ACC112 (cell line): ENCODE measurements around the gene CPNE9.

ENCODE experiments used
- H2AFZ ChIP-seq: fragments of 200-600 bp; sonication (generic); one replicate; pipeline ENCODE4 v1.6.0; 2017; ENCODE audit warnings: antibody characterized with exemption, low read length; ENCODE audit not compliant: unreplicated experiment
- H3K27ac ChIP-seq: fragments of 200-600 bp; sonication (generic); 2 replicates; pipeline ENCODE4 v1.5.1; 2014; ENCODE audit warnings: low read depth, mild to moderate bottlenecking, antibody characterized with exemption, low read length, moderate library complexity
- H3K27me3 ChIP-seq: fragments of 200-600 bp; sonication (generic); 2 replicates; pipeline ENCODE4 v1.6.1; 2014; ENCODE audit warnings: mild to moderate bottlenecking, antibody characterized with exemption, low read length, moderate library complexity, mixed read lengths; ENCODE audit not compliant: insufficient read depth
- H3K36me3 ChIP-seq: fragments of 200-600 bp; sonication (generic); 2 replicates; pipeline ENCODE4 v1.6.1; 2016; ENCODE audit warnings: mild to moderate bottlenecking, antibody characterized with exemption, low read length, moderate library complexity, mixed read lengths; ENCODE audit not compliant: insufficient read depth
- H3K4me1 ChIP-seq: fragments of 200-600 bp; sonication (generic); one replicate; pipeline ENCODE4 v1.6.1; 2016; ENCODE audit warnings: low read length, mixed read lengths; ENCODE audit not compliant: insufficient read depth, unreplicated experiment, control insufficient read depth
- H3K4me3 ChIP-seq: fragments of 200-600 bp; sonication (generic); 2 replicates; pipeline ENCODE4 v1.5.1; 2014; ENCODE audit warnings: mild to moderate bottlenecking, low read depth, low read length
- H3K79me2 ChIP-seq: fragments of 200-600 bp; sonication (generic); one replicate; pipeline ENCODE4 v1.6.0; 2016; ENCODE audit warnings: low read length; ENCODE audit not compliant: control insufficient read depth, unreplicated experiment, insufficient read depth

CPNE9 gene

GRCh38 chr3:9687514-9687913 is 16.1 kb upstream of the CPNE9 start:
- Histone ChIP-seq H3K79me2 (no peaks in the 10 kb centered on the region), H3K27me3 (no peaks in the 10 kb centered on the region), H3K4me3 (no peak overlapping the region), H3K4me1 (no peaks in the 10 kb centered on the region), H2AFZ (no peak overlapping the region), H3K27ac (no peak overlapping the region), H3K36me3 (0 out of 2 replicates have a peak, but pooled peaks cover 3% of the 10 kb centered on the region)

- no peaks in the 10 kb centered on the region for H3K27me3 ChIP-seq
- H3K27ac ChIP-seq: no peak overlapping the region
- H3K4me3 ChIP-seq: no peak overlapping the region
- H2AFZ ChIP-seq: no peak overlapping the region
- H3K4me1 ChIP-seq: no peaks in the 10 kb centered on the region
- H3K79me2 ChIP-seq: no peaks in the 10 kb centered on the region
- H3K36me3 ChIP-seq: peaks cover 7% of the 10 kb centered on the region; the same call in 1 of the 2 replicates
Observed at GRCh38 chr3:9688961-9689360, 14.7 kb upstream of the CPNE9 start.

- no peaks in the 10 kb centered on the region for H3K4me1 ChIP-seq
- no peak overlapping the region for H3K4me3 ChIP-seq
- no peaks in the 10 kb centered on the region for H3K27me3 ChIP-seq
- no peak overlapping the region for H2AFZ ChIP-seq
- peaks cover 7% of the 10 kb centered on the region; the same call in 1 of the 2 replicates for H3K36me3 ChIP-seq
- no peak overlapping the region for H3K27ac ChIP-seq
- H3K79me2 ChIP-seq: no peaks in the 10 kb centered on the region
Observed at GRCh38 chr3:9689757-9690156, 13.9 kb upstream of the CPNE9 start.

- Histone ChIP-seq H3K4me1 (no peaks in the 10 kb centered on the region), H3K36me3 (peaks cover 4% of the 10 kb centered on the region; the same call in 1 of the 2 replicates), H2AFZ (no peak overlapping the region), H3K27me3 (no peaks in the 10 kb centered on the region), H3K27ac (no peak overlapping the region), H3K4me3 (no peak overlapping the region), H3K79me2 (no peaks in the 10 kb centered on the region)
Observed at GRCh38 chr3:9690451-9691450, 12.9 kb upstream of the CPNE9 start.

GRCh38 chr3:9691636-9692035 is 12.0 kb upstream of the CPNE9 start:
- no peak overlapping the region for H2AFZ ChIP-seq
- H3K4me1 ChIP-seq: no peaks in the 10 kb centered on the region
- no peaks in the 10 kb centered on the region for H3K27me3 ChIP-seq
- no peak overlapping the region for H3K27ac ChIP-seq
- H3K36me3 ChIP-seq: peaks cover 4% of the 10 kb centered on the region; the same call in 1 of the 2 replicates
- H3K4me3 ChIP-seq: no peak overlapping the region
- no peaks in the 10 kb centered on the region for H3K79me2 ChIP-seq

DNA sequence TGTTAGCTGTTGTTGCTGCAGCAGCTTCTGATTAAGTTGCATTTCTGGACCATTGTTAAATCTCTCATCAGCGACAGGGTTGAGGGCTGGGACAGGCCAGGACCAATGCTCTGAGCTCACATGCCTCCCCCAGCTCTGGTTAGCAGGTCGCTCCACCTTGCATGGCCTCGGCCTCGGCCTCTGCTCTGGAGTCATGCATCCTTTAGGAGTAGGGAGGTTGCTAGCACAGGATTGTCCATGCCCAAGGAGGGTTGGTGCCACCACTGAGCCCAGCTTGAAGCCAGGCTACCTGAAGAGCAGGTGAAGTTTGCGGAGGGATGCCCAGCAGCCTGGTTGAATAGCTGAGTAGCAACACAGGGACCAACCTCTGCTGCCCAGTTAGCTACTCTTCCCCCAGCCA is 11.2 kb upstream of the CPNE9 start:
- Histone ChIP-seq H2AFZ (no peak overlapping the region), H3K79me2 (no peaks in the 10 kb centered on the region), H3K4me1 (no peaks in the 10 kb centered on the region), H3K27me3 (no peaks in the 10 kb centered on the region), H3K4me3 (no peak overlapping the region), H3K27ac (no peak overlapping the region), H3K36me3 (peaks cover 4% of the 10 kb centered on the region; the same call in 1 of the 2 replicates)

GRCh38 chr3:9695345-9695744 is 8.3 kb upstream of the CPNE9 start:
- Histone ChIP-seq H3K4me3 (no peak overlapping the region), H3K36me3 (peaks cover 4% of the 10 kb centered on the region; the same call in 1 of the 2 replicates), H3K4me1 (no peaks in the 10 kb centered on the region), H3K27ac (no peak overlapping the region), H2AFZ (no peak overlapping the region), H3K79me2 (no peaks in the 10 kb centered on the region), H3K27me3 (no peaks in the 10 kb centered on the region)

GRCh38 chr3:9695746-9696145 is 7.9 kb upstream of the CPNE9 start:
- Histone ChIP-seq H3K4me3 (no peak overlapping the region), H3K79me2 (no peaks in the 10 kb centered on the region), H3K4me1 (no peaks in the 10 kb centered on the region), H3K36me3 (peaks cover 4% of the 10 kb centered on the region; the same call in 1 of the 2 replicates), H2AFZ (no peak overlapping the region), H3K27me3 (no peaks in the 10 kb centered on the region), H3K27ac (no peak overlapping the region)

DNA sequence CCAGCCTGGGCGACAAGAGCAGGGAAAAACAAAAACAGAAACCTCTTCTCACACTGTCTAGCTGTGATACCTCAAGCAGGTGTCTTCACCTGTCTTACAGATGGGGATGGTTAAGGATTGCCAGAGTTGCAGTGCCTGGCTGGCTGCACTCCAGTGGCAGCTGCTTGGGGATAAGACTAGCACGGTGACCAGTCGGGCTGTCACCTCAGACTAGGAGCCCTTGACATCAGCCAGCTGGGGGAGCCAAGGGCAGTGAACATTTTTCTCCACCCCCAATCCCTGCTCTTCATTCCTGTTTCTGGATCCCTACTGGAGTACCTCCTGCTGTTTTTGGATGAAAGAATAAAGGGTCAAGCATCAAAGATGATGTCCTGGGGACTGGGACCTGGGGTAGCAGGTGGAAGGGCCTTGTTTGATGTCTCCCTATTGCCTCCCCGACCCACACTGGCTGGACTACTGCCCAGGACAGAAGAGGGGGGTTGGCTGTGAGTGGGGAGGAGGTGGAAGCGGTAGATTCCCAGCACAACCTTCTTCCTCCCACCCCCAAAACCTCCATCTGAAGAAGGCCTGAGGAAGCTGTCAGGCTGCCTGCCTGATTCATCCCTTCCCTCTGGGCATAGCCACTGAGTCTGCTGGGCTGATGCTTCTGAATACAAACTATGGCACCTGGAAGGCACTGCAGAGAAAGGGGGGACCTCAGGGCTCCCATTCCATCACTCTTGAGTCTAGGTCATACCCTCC is 7.0 kb upstream of the CPNE9 start:
- Histone ChIP-seq H3K27me3 (no peaks in the 10 kb centered on the region), H3K36me3 (peaks cover 4% of the 10 kb centered on the region; the same call in 1 of the 2 replicates), H3K4me3 (no peak overlapping the region), H3K4me1 (no peaks in the 10 kb centered on the region), H2AFZ (no peak overlapping the region), H3K27ac (no peak overlapping the region), H3K79me2 (no peaks in the 10 kb centered on the region)

GRCh38 chr3:9697892-9698291 is 5.7 kb upstream of the CPNE9 start:
- no peak overlapping the region for H3K27ac ChIP-seq
- no peak overlapping the region for H3K4me3 ChIP-seq
- no peaks in the 10 kb centered on the region; the same call in 1 of the 2 replicates for H3K27me3 ChIP-seq
- no peaks in the 10 kb centered on the region for H3K79me2 ChIP-seq
- H3K4me1 ChIP-seq: no peaks in the 10 kb centered on the region
- H3K36me3 ChIP-seq: peaks cover 2% of the 10 kb centered on the region; the same call in 1 of the 2 replicates
- H2AFZ ChIP-seq: no peak overlapping the region
